ENCODE measurements around the gene MDC1.
"Not testable (repeated sequence)": the region's sequence is repeated elsewhere in the genome, so short reads cannot be mapped to it uniquely, and the experiment has no call there.

MDC1 gene

DNA sequence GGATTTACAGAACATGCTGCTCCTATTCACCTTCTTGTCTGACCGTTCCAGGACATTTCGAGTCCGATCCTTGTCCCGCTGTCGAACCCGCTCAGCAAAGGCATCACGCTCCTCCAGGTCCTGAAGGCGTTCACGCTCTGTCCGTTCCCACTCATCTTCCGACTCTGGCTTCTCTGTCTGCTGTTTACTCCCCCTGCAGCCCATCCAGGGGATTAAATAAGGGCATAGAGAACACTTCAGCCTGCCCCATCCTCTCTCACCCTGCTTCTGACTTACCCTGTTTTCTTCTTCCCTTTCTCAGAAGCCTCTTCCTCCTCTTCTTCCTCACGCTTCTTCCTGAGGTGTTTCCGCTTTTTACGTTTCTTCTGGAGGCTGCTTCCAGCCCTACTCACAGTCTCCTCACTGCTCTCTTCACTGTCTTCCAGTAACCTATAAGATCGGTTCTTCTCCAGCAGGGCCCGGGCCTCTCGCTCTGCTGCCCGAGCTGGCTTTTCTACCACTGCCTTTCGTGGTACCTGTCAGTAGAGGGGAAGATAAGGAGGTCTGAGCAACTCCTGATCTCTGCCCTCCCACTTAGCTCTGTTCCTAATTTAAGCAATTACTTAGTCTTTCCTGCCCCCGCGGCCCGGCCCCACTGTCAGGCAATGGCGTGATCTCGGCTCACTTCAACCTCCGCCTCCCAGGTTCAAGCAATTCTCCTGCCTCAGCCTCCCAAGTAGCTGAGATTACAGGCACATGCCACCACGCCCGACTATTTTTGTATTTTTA, 46.1 kb downstream of the MDC1 start:
- Histone ChIP-seq H3K36me3 (peaks cover 55% of the 10 kb centered on the region), H3K27ac (no peak overlapping the region), H3K9me3 (ENCODE audit: severe bottlenecking) (no peaks in the 10 kb centered on the region), H3K27me3 (ENCODE audit: insufficient read depth, low read depth, severe bottlenecking) (no peaks in the 10 kb centered on the region), H3K4me3 (ENCODE audit: low read depth, low read length) (no peak overlapping the region)
- TF ChIP-seq, protein P1, sequence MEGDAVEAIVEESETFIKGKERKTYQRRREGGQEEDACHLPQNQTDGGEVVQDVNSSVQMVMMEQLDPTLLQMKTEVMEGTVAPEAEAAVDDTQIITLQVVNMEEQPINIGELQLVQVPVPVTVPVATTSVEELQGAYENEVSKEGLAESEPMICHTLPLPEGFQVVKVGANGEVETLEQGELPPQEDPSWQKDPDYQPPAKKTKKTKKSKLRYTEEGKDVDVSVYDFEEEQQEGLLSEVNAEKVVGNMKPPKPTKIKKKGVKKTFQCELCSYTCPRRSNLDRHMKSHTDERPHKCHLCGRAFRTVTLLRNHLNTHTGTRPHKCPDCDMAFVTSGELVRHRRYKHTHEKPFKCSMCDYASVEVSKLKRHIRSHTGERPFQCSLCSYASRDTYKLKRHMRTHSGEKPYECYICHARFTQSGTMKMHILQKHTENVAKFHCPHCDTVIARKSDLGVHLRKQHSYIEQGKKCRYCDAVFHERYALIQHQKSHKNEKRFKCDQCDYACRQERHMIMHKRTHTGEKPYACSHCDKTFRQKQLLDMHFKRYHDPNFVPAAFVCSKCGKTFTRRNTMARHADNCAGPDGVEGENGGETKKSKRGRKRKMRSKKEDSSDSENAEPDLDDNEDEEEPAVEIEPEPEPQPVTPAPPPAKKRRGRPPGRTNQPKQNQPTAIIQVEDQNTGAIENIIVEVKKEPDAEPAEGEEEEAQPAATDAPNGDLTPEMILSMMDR (IDR thresholded peaks at IDR 0.05; ENCODE audit: low read depth, low read length) = peak; percentile 43
- DNase-seq = no peak

DNA sequence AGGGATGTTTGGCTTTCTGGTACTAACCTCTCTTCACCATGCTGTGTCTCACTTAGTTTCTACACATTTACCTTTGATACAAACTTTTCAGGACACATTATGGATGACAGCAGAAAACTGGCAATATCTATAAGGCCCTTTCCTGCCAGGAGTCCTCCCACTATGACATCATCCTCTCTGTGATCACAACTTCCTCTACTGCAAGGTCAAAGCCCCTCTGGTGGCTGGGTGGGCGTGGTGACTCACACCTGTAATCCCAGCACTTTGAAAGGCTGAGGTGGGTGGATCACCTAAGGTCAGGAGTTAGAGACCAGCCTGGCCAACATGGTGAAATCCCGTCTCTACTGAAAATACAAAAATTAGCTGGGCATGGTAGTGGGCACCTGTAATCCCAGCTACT, 50.8 kb downstream of the MDC1 start:
- H3K36me3 ChIP-seq = peaks cover 93% of the 10 kb centered on the region

DNA sequence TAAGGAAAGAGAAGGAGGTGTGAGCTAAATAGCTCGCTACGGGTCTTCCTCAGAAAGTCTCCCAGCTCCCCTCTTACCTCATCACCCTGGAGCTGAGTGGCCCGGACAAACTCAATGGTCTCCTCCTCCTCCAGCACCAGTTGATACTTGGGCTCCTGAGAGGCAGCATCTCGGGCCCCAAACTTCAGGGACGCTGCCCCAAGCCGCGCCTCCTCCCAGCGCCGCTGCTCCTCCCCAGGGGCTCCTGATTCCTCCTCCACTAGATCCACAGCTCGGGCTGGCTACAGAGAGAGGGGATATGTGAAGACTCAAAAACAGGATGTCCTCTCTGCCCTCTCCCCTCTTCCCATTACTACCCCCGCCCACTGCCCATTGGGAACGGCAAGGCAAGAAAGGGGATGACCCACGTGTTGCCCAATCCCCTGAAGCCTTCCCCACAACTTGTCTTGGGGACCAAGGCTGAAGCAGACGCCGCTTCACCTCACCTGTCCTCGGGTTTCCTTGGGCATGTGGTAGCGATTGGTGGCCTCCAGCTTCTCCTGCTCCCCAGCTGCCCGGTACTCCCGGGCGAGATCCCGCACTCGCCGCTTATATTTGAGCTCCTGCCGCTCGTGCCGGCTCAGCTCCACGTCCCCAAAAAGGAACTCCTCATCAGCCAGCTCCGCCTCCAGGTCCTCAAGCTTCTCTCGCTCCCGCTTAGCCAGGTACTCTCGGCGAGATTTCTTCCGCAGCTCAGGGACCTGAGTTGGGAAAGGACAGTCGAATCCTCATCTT, 51.9 kb downstream of the MDC1 start:
- peaks cover 95% of the 10 kb centered on the region for H3K36me3 ChIP-seq
- H3K9me3 ChIP-seq (ENCODE audit: severe bottlenecking) = no peaks in the 10 kb centered on the region
- no peak overlapping the region for H3K4me3 ChIP-seq (ENCODE audit: low read depth, low read length)
- H3K27me3 ChIP-seq (ENCODE audit: insufficient read depth, low read depth, severe bottlenecking) = no peaks in the 10 kb centered on the region
- TF ChIP-seq, protein P1 (IDR thresholded peaks at IDR 0.05; ENCODE audit: low read depth, low read length) = no peak
- no peak for DNase-seq
- H3K27ac ChIP-seq = no peak overlapping the region

More for the DNA sequence above, 50.8 kb downstream of the MDC1 start:
- not testable (repeated sequence) for H3K27me3 ChIP-seq (ENCODE audit: insufficient read depth, low read depth, severe bottlenecking); H3K9me3 ChIP-seq (ENCODE audit: severe bottlenecking); H3K27ac ChIP-seq; DNase-seq; H3K4me3 ChIP-seq (ENCODE audit: low read depth, low read length)

DNA sequence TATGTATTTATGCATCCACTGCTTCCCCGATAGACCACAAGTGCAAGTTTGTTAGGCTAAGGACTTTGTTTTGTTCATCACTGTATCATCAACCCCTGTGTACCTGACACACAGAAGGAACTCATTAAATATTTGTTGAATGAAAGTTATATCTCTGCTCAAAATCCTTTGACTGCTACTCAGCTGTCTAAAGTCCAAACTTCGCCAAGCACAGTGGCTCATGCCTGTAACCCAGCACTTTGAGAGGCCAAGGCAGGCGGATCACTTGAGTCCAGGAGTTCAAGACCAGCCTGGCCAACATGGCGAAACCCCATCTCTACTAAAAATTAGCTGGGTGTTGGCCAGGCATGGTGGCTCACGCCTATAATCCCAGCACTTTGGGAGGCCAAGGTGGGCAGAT, 59.2 kb downstream of the MDC1 start:
- peaks cover 99% of the 10 kb centered on the region for H3K36me3 ChIP-seq
- H3K9me3 ChIP-seq (ENCODE audit: severe bottlenecking); H3K27me3 ChIP-seq (ENCODE audit: insufficient read depth, low read depth, severe bottlenecking); H3K4me3 ChIP-seq (ENCODE audit: low read depth, low read length); H3K27ac ChIP-seq; DNase-seq: not testable (repeated sequence)

DNA sequence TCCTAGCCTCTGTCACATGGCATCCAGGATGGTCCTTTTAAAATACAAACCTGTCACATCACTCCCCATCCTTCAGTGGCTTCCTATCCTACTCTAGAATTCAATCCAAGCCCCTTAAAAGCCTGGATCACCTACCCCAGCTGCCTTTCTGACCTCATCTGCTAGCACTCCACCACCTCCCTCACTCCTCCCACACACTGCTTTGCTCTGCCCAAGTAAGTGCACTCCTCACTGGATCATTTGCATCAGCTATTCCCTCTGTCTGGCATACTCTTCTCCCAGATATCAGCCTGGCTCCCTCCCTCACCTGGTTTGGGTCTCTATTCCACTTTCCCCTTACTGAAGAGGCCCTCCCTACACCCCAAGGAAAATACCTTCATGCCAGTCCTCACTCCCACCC, 59.6 kb downstream of the MDC1 start:
- Histone ChIP-seq H3K36me3 (peaks cover 99% of the 10 kb centered on the region), H3K27me3 (ENCODE audit: insufficient read depth, low read depth, severe bottlenecking) (no peaks in the 10 kb centered on the region), H3K27ac (no peak overlapping the region), H3K9me3 (ENCODE audit: severe bottlenecking) (no peaks in the 10 kb centered on the region), H3K4me3 (ENCODE audit: low read depth, low read length) (no peak overlapping the region)
- DNase-seq = no peak
- TF ChIP-seq, protein P1 (IDR thresholded peaks at IDR 0.05; ENCODE audit: low read depth, low read length) = no peak

DNA sequence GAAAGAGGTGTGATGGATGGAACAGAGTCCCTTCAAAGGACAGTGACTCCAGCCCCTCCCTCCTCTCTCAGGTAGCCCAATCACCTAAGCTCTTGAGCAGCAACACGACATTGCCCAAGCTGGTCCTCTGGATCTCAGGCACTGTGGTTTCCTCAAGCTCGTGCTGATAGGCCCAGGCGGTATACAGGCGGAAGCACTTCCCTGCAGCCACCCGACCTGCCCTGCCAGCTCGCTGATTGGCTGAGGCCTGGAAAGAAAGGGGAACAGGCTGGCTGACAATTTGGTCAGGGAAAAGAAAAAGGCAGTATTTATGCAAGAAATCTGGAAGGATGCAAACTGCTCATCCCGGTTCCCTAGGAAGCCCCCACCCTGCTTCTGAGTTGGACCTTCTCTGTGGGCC, 60.6 kb downstream of the MDC1 start:
- no peak for DNase-seq
- H3K27ac ChIP-seq = no peak overlapping the region
- TF ChIP-seq, protein P1 (IDR thresholded peaks at IDR 0.05; ENCODE audit: low read depth, low read length) = no peak
- no peaks in the 10 kb centered on the region for H3K27me3 ChIP-seq (ENCODE audit: insufficient read depth, low read depth, severe bottlenecking)
- H3K36me3 ChIP-seq = peaks cover 99% of the 10 kb centered on the region
- H3K9me3 ChIP-seq (ENCODE audit: severe bottlenecking) = no peaks in the 10 kb centered on the region
- H3K4me3 ChIP-seq (ENCODE audit: low read depth, low read length) = no peak overlapping the region
